Endothelial cell of umbilical vein (primary cell): ENCODE results near the gene SYNGR1. TPM values are rescaled to one million over a fixed set of nuclear protein-coding genes. Genes with fewer than 3 reads are reported as not detected.
A peak's percentile ranks its signal among the peaks of the same experiment; 100 is the strongest.

ENCODE experiments used
- BruUV-seq: library from RNA; stranded (reverse); fragments of 400-500 nt; replicated peaks from 2 replicates; lab custom pipeline; 2021; lab: Mats Ljungman, UMichigan
- CTCF ChIA-PET: fragments of 300-600, 350-600 bp; sonication (Branson Sonifier 250); formaldehyde crosslinking; loops from one replicate; lab custom pipeline; 2021; ENCODE audit warnings: antibody characterized with exemption, inconsistent platforms; lab: Charles Lee
- POLR2A ChIA-PET: fragments of 300-600, 350-600 bp; sonication (Branson Sonifier 250); formaldehyde crosslinking; loops from one replicate; lab custom pipeline; 2021; ENCODE audit warnings: antibody characterized with exemption, inconsistent platforms; lab: Charles Lee
- DNase-seq: peaks from one replicate; pipeline ENCODE4 v3.0.0-alpha.2; 2011; ENCODE audit warnings: low read depth, low spot score
- FAIRE-seq: peaks from 2 replicates; lab custom pipeline; 2011; peaks lifted over from hg19 to GRCh38; lab: Jason Lieb, UNC
- H2AFZ ChIP-seq: 2 replicates; pipeline ENCODE4 v1.6.0; 2012; ENCODE audit warnings: low read depth, low read length, control low read depth, inconsistent platforms
- H3K27ac ChIP-seq: 2 replicates; pipeline ENCODE4 v1.5.1; 2011; ENCODE audit warnings: low read depth, mild to moderate bottlenecking, control low read depth, low read length, moderate library complexity; ENCODE audit not compliant: insufficient read depth
- H3K27me3 ChIP-seq, 2 experiments: 2 replicates each; pipeline versions ENCODE4 v1.6.0 to v1.6.1; 2011; ENCODE audit warnings: low read length in 2 of 2, mixed read lengths in 1 of 2; ENCODE audit not compliant: control insufficient read depth in 2 of 2, insufficient read depth in 2 of 2
- H3K36me3 ChIP-seq, 2 experiments: 2 replicates in 1 of 2; 3 replicates in 1 of 2; pipeline ENCODE4 v1.5.1; 2011; ENCODE audit warnings: low read length in 2 of 2, mild to moderate bottlenecking in 1 of 2, moderate library complexity in 1 of 2; ENCODE audit not compliant: control insufficient read depth in 2 of 2, insufficient read depth in 2 of 2; ENCODE audit errors: extremely low read depth in 1 of 2
- H3K4me1 ChIP-seq: 3 replicates; pipeline ENCODE4 v1.5.1; 2011; ENCODE audit warnings: mild to moderate bottlenecking, low read length; ENCODE audit not compliant: control insufficient read depth, insufficient read depth; ENCODE audit errors: extremely low read depth
- H3K4me2 ChIP-seq: 2 replicates; pipeline ENCODE4 v1.6.1; 2011; ENCODE audit warnings: low read length, control low read depth, mixed read lengths; ENCODE audit not compliant: insufficient read depth
- H3K4me3 ChIP-seq, 3 experiments: fragments of 200-600 bp in 1 of 3; sonication (generic), shearing (Covaris generic) in 1 of 3; replicated peaks in 1 of 3; 2 replicates each; pipeline ENCODE4 v1.5.1; 2011 to 2016; ENCODE audit warnings: control low read depth in 3 of 3, low read length in 3 of 3, mild to moderate bottlenecking in 2 of 3, inconsistent platforms in 1 of 3, low read depth in 1 of 3, moderate library complexity in 1 of 3; ENCODE audit not compliant: insufficient read depth in 1 of 3
- H3K79me2 ChIP-seq: 2 replicates; pipeline ENCODE4 v1.6.0; 2012; ENCODE audit warnings: low read length, inconsistent platforms; ENCODE audit not compliant: control insufficient read depth, insufficient read depth
- H3K9ac ChIP-seq: replicated peaks from 2 replicates; pipeline ENCODE3; 2011; ENCODE audit warnings: low read length, control low read depth; ENCODE audit not compliant: insufficient read depth; ENCODE audit errors: extremely low read depth
- H3K9me1 ChIP-seq: replicated peaks from 3 replicates; pipeline ENCODE4 v1.6.0; 2011; ENCODE audit warnings: mild to moderate bottlenecking, low read length; ENCODE audit not compliant: control insufficient read depth, insufficient read depth; ENCODE audit errors: extremely low read depth
- H3K9me3 ChIP-seq: replicated peaks from 2 replicates; pipeline ENCODE4 v1.5.1; 2012; ENCODE audit warnings: low read length, inconsistent platforms; ENCODE audit not compliant: control insufficient read depth, insufficient read depth
- H4K20me1 ChIP-seq: replicated peaks from 2 replicates; pipeline ENCODE3; 2011; ENCODE audit warnings: mild to moderate bottlenecking, low read length; ENCODE audit not compliant: control insufficient read depth, insufficient read depth; ENCODE audit errors: extremely low read depth
- CTCF ChIP-seq, 2 donors: IDR thresholded peaks; 1 replicate in 1 of 2; 2 replicates in 1 of 2; pipeline ENCODE4 v1.5.1; 2011; ENCODE audit warnings: low read length in 2 of 2, mild to moderate bottlenecking in 2 of 2, moderate library complexity in 2 of 2, control low read depth in 1 of 2, inconsistent platforms in 1 of 2, low read depth in 1 of 2; ENCODE audit not compliant: insufficient read depth in 1 of 2; ENCODE audit errors: extremely low read depth in 1 of 2
- EZH2 ChIP-seq: IDR thresholded peaks from 2 replicates; pipeline ENCODE4 v1.6.1; 2012; ENCODE audit warnings: borderline replicate concordance, low read depth, mild to moderate bottlenecking, moderate library complexity, low read length, inconsistent platforms; ENCODE audit not compliant: severe bottlenecking
- FOS ChIP-seq: IDR thresholded peaks from 2 replicates; pipeline ENCODE4 v1.6.1; 2011; ENCODE audit warnings: mild to moderate bottlenecking, low read length, moderate library complexity, borderline replicate concordance; ENCODE audit not compliant: insufficient read depth
- GATA2 ChIP-seq: IDR thresholded peaks from 2 replicates; pipeline ENCODE4 v1.7.0; 2011; ENCODE audit warnings: low read depth, mild to moderate bottlenecking, moderate library complexity, mixed read lengths, low read length; ENCODE audit not compliant: insufficient read length, insufficient read depth
- JUN ChIP-seq: IDR thresholded peaks from 2 replicates; pipeline ENCODE4 v1.6.1; 2011; ENCODE audit warnings: borderline replicate concordance, low read depth; ENCODE audit not compliant: insufficient read length, insufficient read depth
- MAX ChIP-seq: IDR thresholded peaks from 2 replicates; pipeline ENCODE4 v1.6.1; 2011; ENCODE audit not compliant: insufficient read depth, insufficient read length
- POLR2AphosphoS5 ChIP-seq: IDR thresholded peaks from 2 replicates; pipeline ENCODE4 v1.6.1; 2012; ENCODE audit warnings: low read depth, mild to moderate bottlenecking, control low read depth, low read length, moderate library complexity; ENCODE audit not compliant: insufficient read depth
- dilution Hi-C: fragments of 300-500 bp; cut with MboI; formaldehyde crosslinking; loops from one replicate; pipeline ENCODE4 v1.15.0; 2019; ENCODE audit warnings: low sequenced_read_pairs; ENCODE audit not compliant: extremely low pct_ligation_motif_present
- intact Hi-C: fragments of 100-400 bp; cut with micrococcal nuclease; formaldehyde crosslinking; loops from one replicate; pipeline ENCODE4 v1.10.0; 2022
- polyA plus RNA-seq, 4 experiments: library from polyadenylated mRNA; depleted of rRNA in 3 of 4; stranded (reverse) in 3 of 4; unstranded in 1 of 4; fragments of >200 nt; gene quantifications; 2 replicates each; pipeline versions ENCODE4 v1.2.1 to v1.2.3, GENCODE V29; 2011 to 2012; ENCODE audit warnings: missing spikeins in 1 of 4
- total RNA-seq: library from RNA; stranded (reverse); gene quantifications from 2 replicates; pipeline ENCODE4 v1.2.3, GENCODE V29; 2021

SYNGR1 gene
- total and polyA plus RNA-seq, 2 donors (not counting 3 experiments of a cell fraction or from before 2014, with no cell fraction given) = 3.8 to 10.2 TPM

- no TSS peak for BruUV-seq
- Histone ChIP-seq H3K9me1 (no peaks in the 10 kb centered on the region), H3K9me3 (no peaks in the 10 kb centered on the region), H2AFZ (no peak overlapping the region), H3K4me1 (peaks cover 15% of the 10 kb centered on the region), H3K79me2 (no peaks in the 10 kb centered on the region), H3K4me2 (no peak overlapping the region), H3K9ac (peak overlapping the region; percentile 26), H3K27ac (peak overlapping the region; percentile 97), H4K20me1 (no peaks in the 10 kb centered on the region), H3K4me3 (no peak overlapping the region), H3K36me3 (peaks cover 4 to 14% of the 10 kb centered on the region in 2 experiments), H3K27me3 (no peaks in the 10 kb centered on the region)
- ChIA-PET CTCF (interaction anchor here (1.3 kb wide), 1 partner anchor 97 kb away, joined by 3 read pairs; no protein-coding TSS in a partner anchor), POLR2A (no interaction called here)
- DNase-seq (no peak), FAIRE-seq (no peak)
- dilution Hi-C loops (no loop called here), intact Hi-C loops (no loop called here)
- TF ChIP-seq POLR2AphosphoS5 (no peak), CTCF (IDR thresholded peaks at IDR 0.05; ENCODE audit: extremely low read depth in 1 of 2, insufficient read depth in 1 of 2, low read depth in 1 of 2, low read length in 2 of 2) (no peak), MAX (no peak), GATA2 (no peak), FOS (no peak), EZH2 (no peak), JUN (no peak)
Measured at GRCh38 chr22:39432361-39432811, 82.6 kb downstream of the SYNGR1 start.
